SU-DHL-6 (cell line): ENCODE measurements around the gene NXPH4.
A peak's percentile ranks its signal among the peaks of the same experiment; 100 is the strongest.

Experiments used
- H2AFZ ChIP-seq: fragments of 200-600 bp; sonication (generic); 2 replicates; pipeline ENCODE4 v1.6.1; 2014; ENCODE audit warnings: low read depth, mild to moderate bottlenecking, moderate library complexity, mixed read lengths, antibody characterized with exemption, low read length; ENCODE audit not compliant: severe bottlenecking
- H3F3A ChIP-seq: fragments of 200-600 bp; shearing (Covaris generic); 2 replicates; pipeline ENCODE4 v1.6.0; 2016; ENCODE audit warnings: antibody characterized with exemption, mild to moderate bottlenecking; ENCODE audit not compliant: insufficient read depth
- H3K27ac ChIP-seq: fragments of 200-600 bp; sonication (generic); 2 replicates; pipeline ENCODE4 v1.5.1; 2016; ENCODE audit warnings: low read depth, mild to moderate bottlenecking, low read length, moderate library complexity, mixed read lengths
- H3K27me3 ChIP-seq: fragments of 200-600 bp; sonication (generic), shearing (Covaris generic); 2 replicates; pipeline ENCODE4 v1.6.0; 2014; ENCODE audit warnings: mild to moderate bottlenecking, low read length
- H3K36me3 ChIP-seq: fragments of 200-600 bp; sonication (generic); 2 replicates; pipeline ENCODE4 v1.6.1; 2014; ENCODE audit warnings: mild to moderate bottlenecking, low read length, mixed read lengths
- H3K4me2 ChIP-seq: fragments of 300-600, 200-600 bp; shearing (Covaris generic), sonication (generic); 2 replicates; pipeline ENCODE4 v1.6.0; 2014; ENCODE audit warnings: low read length, low read depth, mild to moderate bottlenecking; ENCODE audit not compliant: poor library complexity, severe bottlenecking
- H3K4me3 ChIP-seq: fragments of 200-600 bp; sonication (generic); 2 replicates; pipeline ENCODE4 v1.5.1; 2014; ENCODE audit warnings: antibody characterized with exemption, low read length, mild to moderate bottlenecking, mixed read lengths; ENCODE audit not compliant: insufficient read depth, poor library complexity, severe bottlenecking
- H3K79me2 ChIP-seq: fragments of 200-600 bp; sonication (generic); 2 replicates; pipeline ENCODE4 v1.6.1; 2014; ENCODE audit warnings: mild to moderate bottlenecking, low read length, moderate library complexity; ENCODE audit not compliant: insufficient read depth
- H3K9ac ChIP-seq: fragments of 200-600 bp; sonication (generic); 2 replicates; pipeline ENCODE4 v1.7.0; 2014; ENCODE audit warnings: mild to moderate bottlenecking, low read length
- H3K9me2 ChIP-seq: fragments of 200-600 bp; sonication (generic); replicated peaks from 2 replicates; pipeline ENCODE4 v1.6.1; 2014; ENCODE audit warnings: low read length; ENCODE audit not compliant: insufficient read depth
- H3K9me3 ChIP-seq: fragments of 200-600 bp; sonication (generic); 2 replicates; pipeline ENCODE4 v1.6.1; 2014; ENCODE audit warnings: low read length, mixed read lengths; ENCODE audit not compliant: insufficient read depth
- H4K20me1 ChIP-seq: fragments of 200-600 bp; sonication (generic); 2 replicates; pipeline ENCODE4 v1.6.1; 2014; ENCODE audit warnings: low read depth, mild to moderate bottlenecking, antibody characterized with exemption, low read length, moderate library complexity, mixed read lengths
- CTCF ChIP-seq: fragments of 200-600 bp; sonication (generic); IDR thresholded peaks from one replicate; pipeline ENCODE4 v1.5.1; 2017; ENCODE audit warnings: antibody characterized with exemption, mild to moderate bottlenecking, low read length, moderate library complexity; ENCODE audit not compliant: insufficient read depth, poor library complexity, severe bottlenecking
- EZH2phosphoT487 ChIP-seq: fragments of 200-600 bp; sonication (generic), shearing (Covaris generic); conservative IDR thresholded peaks from 2 replicates; pipeline ENCODE4 v1.6.1; 2018; ENCODE audit warnings: mild to moderate bottlenecking, antibody characterized with exemption, low read length, moderate library complexity, mixed read lengths

Gene NXPH4

GRCh38 chr12:57247041-57247440 lies 30.4 kb downstream of the NXPH4 start:
- Histone ChIP-seq H3K9ac (no peak overlapping the region), H3F3A (0 out of 2 replicates have a peak, but pooled peaks cover 3% of the 10 kb centered on the region), H3K9me3 (no peaks in the 10 kb centered on the region), H3K9me2 (no peaks in the 10 kb centered on the region), H4K20me1 (no peaks in the 10 kb centered on the region; the same call in 1 of the 2 replicates), H3K4me3 (no peak overlapping the region), H2AFZ (no peak overlapping the region), H3K36me3 (no peaks in the 10 kb centered on the region), H3K4me2 (no peak overlapping the region), H3K79me2 (no peaks in the 10 kb centered on the region), H3K27me3 (no peaks in the 10 kb centered on the region), H3K27ac (no peak overlapping the region)
- TF ChIP-seq CTCF = no peak
- no peak for TF ChIP-seq EZH2phosphoT487

GRCh38 chr12:57248934-57249742 lies 32.5 kb downstream of the NXPH4 start:
- Histone ChIP-seq H3K9me2 (no peaks in the 10 kb centered on the region), H3K4me3 (no peak overlapping the region), H3F3A (no peaks in the 10 kb centered on the region), H3K4me2 (peak overlapping the region; percentile 38), H3K27ac (no peak overlapping the region), H2AFZ (no peak overlapping the region), H3K27me3 (no peaks in the 10 kb centered on the region), H4K20me1 (no peaks in the 10 kb centered on the region; the same call in 1 of the 2 replicates), H3K9ac (peak overlapping the region; percentile 29; the same call in 1 of the 2 replicates), H3K9me3 (no peaks in the 10 kb centered on the region), H3K36me3 (no peaks in the 10 kb centered on the region), H3K79me2 (no peaks in the 10 kb centered on the region)
- TF ChIP-seq EZH2phosphoT487 (no peak), CTCF (no peak)

- Histone ChIP-seq H3F3A (no peaks in the 10 kb centered on the region), H3K4me3 (no peak overlapping the region), H3K4me2 (no peak overlapping the region), H3K79me2 (no peaks in the 10 kb centered on the region), H4K20me1 (no peaks in the 10 kb centered on the region), H3K27ac (no peak overlapping the region), H2AFZ (no peak overlapping the region), H3K9me2 (no peaks in the 10 kb centered on the region), H3K9ac (no peak overlapping the region), H3K36me3 (no peaks in the 10 kb centered on the region), H3K27me3 (no peaks in the 10 kb centered on the region), H3K9me3 (no peaks in the 10 kb centered on the region)
- TF ChIP-seq EZH2phosphoT487 (no peak), CTCF (no peak)
Measured at GRCh38 chr12:57250541-57250940, 33.9 kb downstream of the NXPH4 start.
